Neural progenitor cell (in vitro differentiated cells): Measurements from ENCODE around the gene DCHS1. TPM values are rescaled to one million over a fixed set of nuclear protein-coding genes. Genes with fewer than 3 reads are reported as not detected.

Experiments used
- DNase-seq: peaks from one replicate; pipeline ENCODE4 v3.0.0-alpha.2; 2016; ENCODE audit warnings: low spot score
- H2AFZ ChIP-seq: fragments of 200-600 bp; sonication (generic); replicated peaks from 2 replicates; pipeline ENCODE4 v1.6.1; 2016; ENCODE audit warnings: antibody characterized with exemption
- H3F3A ChIP-seq: fragments of 200-600 bp; sonication (generic); 2 replicates; pipeline ENCODE4 v1.6.1; 2016; ENCODE audit warnings: antibody characterized with exemption, low read depth
- H3K27ac ChIP-seq: fragments of 200-600 bp; sonication (generic); 2 replicates; pipeline ENCODE4 v1.5.1; 2016; ENCODE audit warnings: mild to moderate bottlenecking
- H3K27me3 ChIP-seq: fragments of 200-600 bp; sonication (generic); 2 replicates; pipeline ENCODE4 v1.6.1; 2016; ENCODE audit warnings: mild to moderate bottlenecking, moderate library complexity
- H3K36me3 ChIP-seq: fragments of 200-600 bp; sonication (generic); 2 replicates; pipeline ENCODE4 v1.5.1; 2016
- H3K4me1 ChIP-seq: fragments of 200-600 bp; sonication (generic); 2 replicates; pipeline ENCODE4 v1.6.1; 2016; ENCODE audit warnings: mixed run types
- H3K4me2 ChIP-seq: fragments of 200-600 bp; sonication (generic); 2 replicates; pipeline ENCODE4 v1.6.1; 2016
- H3K4me3 ChIP-seq: fragments of 200-600 bp; sonication (generic); 2 replicates; pipeline ENCODE4 v1.5.1; 2016
- H3K79me2 ChIP-seq: fragments of 200-600 bp; sonication (generic); 2 replicates; pipeline ENCODE4 v1.6.1; 2016; ENCODE audit warnings: low read depth
- H3K9ac ChIP-seq: fragments of 200-600 bp; sonication (generic); 2 replicates; pipeline ENCODE4 v1.6.1; 2016
- H3K9me3 ChIP-seq: fragments of 200-600 bp; sonication (generic); 2 replicates; pipeline ENCODE4 v1.5.1; 2016; ENCODE audit warnings: low read depth
- H4K20me1 ChIP-seq: fragments of 200-600 bp; sonication (generic); 2 replicates; pipeline ENCODE4 v1.6.1; 2016; ENCODE audit warnings: low read depth
- H3K27ac Mint-ChIP-seq: 3 replicates; pipeline ENCODE4 v1.8.0; 2021; ENCODE audit warnings: mixed read lengths
- H3K27me3 Mint-ChIP-seq: 2 replicates; pipeline ENCODE4 v1.8.0; 2022; ENCODE audit warnings: low read depth, mild to moderate bottlenecking, inconsistent platforms, moderate library complexity, mixed read lengths; ENCODE audit not compliant: insufficient read depth
- H3K36me3 Mint-ChIP-seq: 3 replicates; pipeline ENCODE4 v1.8.0; 2021; ENCODE audit warnings: mixed read lengths
- H3K4me1 Mint-ChIP-seq: 3 replicates; pipeline ENCODE4 v1.8.0; 2021; ENCODE audit warnings: mixed read lengths
- H3K4me3 Mint-ChIP-seq: 3 replicates; pipeline ENCODE4 v1.8.0; 2021; ENCODE audit warnings: mild to moderate bottlenecking, moderate library complexity, mixed read lengths
- H3K9me3 Mint-ChIP-seq: 3 replicates; pipeline ENCODE4 v1.8.0; 2020; ENCODE audit warnings: mixed read lengths
- CTCF ChIP-seq: fragments of 200-600 bp; sonication (generic); IDR thresholded peaks from 2 replicates; pipeline ENCODE4 v1.5.1; 2017; ENCODE audit warnings: antibody characterized with exemption, mild to moderate bottlenecking
- EZH2 ChIP-seq: fragments of 200-600 bp; sonication (generic); IDR thresholded peaks from 2 replicates; pipeline ENCODE4 v1.6.1; 2017; ENCODE audit warnings: antibody characterized with exemption, mild to moderate bottlenecking, moderate library complexity
- EZH2phosphoT487 ChIP-seq: fragments of 200-600 bp; sonication (generic); IDR thresholded peaks from 2 replicates; pipeline ENCODE4 v1.6.1; 2017; ENCODE audit warnings: antibody characterized with exemption
- total RNA-seq: library from RNA; depleted of rRNA; stranded (reverse); fragments of >200 nt; gene quantifications from 2 replicates; pipeline ENCODE4 v1.2.3, GENCODE V29; 2015; ENCODE audit warnings: low replicate concordance

DCHS1 gene
- total RNA-seq, 1 donor from 2014 or later = 4.5 TPM

- Histone ChIP-seq H2AFZ (no peak overlapping the region), H3K36me3 (peaks cover 8% of the 10 kb centered on the region), H3K4me3 (peak overlapping the region; percentile 69), H3K27ac (no peak overlapping the region), H3K9me3 (no peaks in the 10 kb centered on the region), H3K4me1 (peaks cover 15% of the 10 kb centered on the region), H3K27me3 (no peaks in the 10 kb centered on the region), H3K4me2 (peak overlapping the region; percentile 83), H3K79me2 (peaks cover 28% of the 10 kb centered on the region), H3F3A (peaks cover 28% of the 10 kb centered on the region), H3K9ac (no peak overlapping the region), H4K20me1 (peaks cover 15% of the 10 kb centered on the region)
- H3K27me3 Mint-ChIP-seq = peaks cover 7% of the 10 kb centered on the region
- H3K36me3 Mint-ChIP-seq = peaks cover 23% of the 10 kb centered on the region
- H3K9me3 Mint-ChIP-seq = no peaks in the 10 kb centered on the region
- peak overlapping the region; percentile 99 for H3K4me3 Mint-ChIP-seq
- H3K4me1 Mint-ChIP-seq = peaks cover 16% of the 10 kb centered on the region
- TF ChIP-seq EZH2 (no peak), EZH2phosphoT487 (no peak), CTCF (no peak)
- H3K27ac Mint-ChIP-seq = no peak overlapping the region
- DNase-seq = no peak
These were observed 25.9 kb upstream of the DCHS1 start for GRCh38 chr11:6681505-6681904.

- H3K9ac ChIP-seq = no peak overlapping the region
- H3F3A ChIP-seq = peaks cover 22% of the 10 kb centered on the region
- H3K27me3 ChIP-seq = no peaks in the 10 kb centered on the region
- peaks cover 23% of the 10 kb centered on the region for H3K36me3 Mint-ChIP-seq
- H2AFZ ChIP-seq = no peak overlapping the region
- H3K79me2 ChIP-seq = peaks cover 17% of the 10 kb centered on the region
- TF ChIP-seq CTCF (no peak), EZH2 (no peak), EZH2phosphoT487 (no peak)
- no peak overlapping the region for H3K4me3 ChIP-seq
- no peak overlapping the region for H3K4me2 ChIP-seq
- H3K27me3 Mint-ChIP-seq = peaks cover 2% of the 10 kb centered on the region
- H3K4me3 Mint-ChIP-seq = no peak overlapping the region
- peaks cover 7% of the 10 kb centered on the region for H3K4me1 Mint-ChIP-seq
- H3K36me3 ChIP-seq = peaks cover 8% of the 10 kb centered on the region
- no peaks in the 10 kb centered on the region for H3K9me3 Mint-ChIP-seq
- peaks cover 10% of the 10 kb centered on the region for H3K4me1 ChIP-seq
- no peak overlapping the region for H3K27ac ChIP-seq
- H4K20me1 ChIP-seq = peaks cover 13% of the 10 kb centered on the region
- DNase-seq = no peak
- no peak overlapping the region for H3K27ac Mint-ChIP-seq
- no peaks in the 10 kb centered on the region for H3K9me3 ChIP-seq
These were observed 21.4 kb upstream of the DCHS1 start for GRCh38 chr11:6677018-6677417.

GRCh38 chr11:6674862-6675261 lies 19.3 kb upstream of the DCHS1 start:
- no peaks in the 10 kb centered on the region for H3K36me3 ChIP-seq
- Mint-ChIP-seq H3K4me3 (no peak overlapping the region), H3K36me3 (peaks cover 8% of the 10 kb centered on the region), H3K27me3 (peaks cover 2% of the 10 kb centered on the region), H3K27ac (no peak overlapping the region), H3K4me1 (no peaks in the 10 kb centered on the region), H3K9me3 (no peaks in the 10 kb centered on the region)
- no peaks in the 10 kb centered on the region for H3K4me1 ChIP-seq
- DNase-seq = no peak
- H3K4me3 ChIP-seq = no peak overlapping the region
- no peaks in the 10 kb centered on the region for H3K79me2 ChIP-seq
- no peaks in the 10 kb centered on the region for H4K20me1 ChIP-seq
- H3F3A ChIP-seq = peaks cover 9% of the 10 kb centered on the region
- TF ChIP-seq EZH2phosphoT487 (no peak), CTCF (no peak), EZH2 (no peak)
- no peak overlapping the region for H3K9ac ChIP-seq
- H2AFZ ChIP-seq = no peak overlapping the region
- no peak overlapping the region for H3K27ac ChIP-seq
- H3K9me3 ChIP-seq = no peaks in the 10 kb centered on the region
- H3K4me2 ChIP-seq = no peak overlapping the region
- no peaks in the 10 kb centered on the region for H3K27me3 ChIP-seq
